Heart left ventricle (tissue), 13 donors: ENCODE measurements around the gene PRKN.

Experiments used
- POLR2A ChIP-seq, 2 donors: fragments of 450-650 bp; IDR thresholded peaks; one replicate each; pipeline ENCODE4 v1.6.1; 2017; ENCODE audit warnings: antibody characterized with exemption in 2 of 2, mild to moderate bottlenecking in 2 of 2, moderate library complexity in 2 of 2
- TF ChIP-seq, protein P1 (sequence below), 12 donors: fragments of 200-600 bp; sonication (generic) in 4 of 12; IDR thresholded peaks; one replicate each; pipeline versions ENCODE4 v1.5.0 to v1.8.0; 2018 to 2022; ENCODE audit warnings: antibody characterized with exemption in 12 of 12, mild to moderate bottlenecking in 5 of 12
- donor health status: ischemic (EF 13 %, LVEDD 7.1; RV severe dilation, severe dysfunction).
- donor health status: DM: no; HTN: yes; CAD: no.
- donor health status: DM: no; HTN: no; CAD: no.
- donor health status: ischemic (EF 25% LVEDD 6.9; RV normal size, moderate dysfunction).
- donor health status: ischemic (EF 25% LVEDD 5.7; RV mildly dilated, moderate dysfunction).
- donor health status: ischemic (EF 35%, LVEDD 5.7; RV mildly dilated, moderate dysfunction).
- donor health status: nonischemic (EF 11% LVEDD 7.7; RV severe dilation, severe dysfunction).
- donor health status: DM: yes; HTN: yes; CAD: no.
- donor health status: PGD.
- donor health status: ischemic (EF 29% LVEDD 5.4; RV normal size, mild dysfunction).
- donor health status: nonischemic (EF 23%, LVEDD 6.1; RV moderate dilation, normal function).

DNA sequence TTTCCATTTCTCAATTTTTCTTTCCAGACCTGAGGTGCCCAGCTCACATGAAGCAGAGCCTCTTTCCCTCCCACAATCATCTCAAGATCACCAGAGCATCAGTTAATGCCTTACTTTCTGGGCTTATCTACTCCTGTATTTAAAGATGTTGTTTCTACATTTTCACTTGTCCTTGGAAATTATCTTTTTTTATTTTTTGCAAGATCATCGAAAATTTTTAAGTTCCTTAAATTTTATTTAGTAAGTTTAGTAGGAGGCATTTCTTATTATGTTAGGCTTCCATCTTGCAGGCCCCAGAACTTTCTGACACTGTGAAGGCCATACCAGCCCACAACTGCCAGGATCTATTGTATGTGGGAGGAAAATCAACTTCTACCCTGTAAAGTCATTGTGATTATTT, 466.0 kb downstream of the PRKN start:
- no peak for TF ChIP-seq POLR2A (IDR thresholded peaks at IDR 0.05)
- TF ChIP-seq, protein P1, sequence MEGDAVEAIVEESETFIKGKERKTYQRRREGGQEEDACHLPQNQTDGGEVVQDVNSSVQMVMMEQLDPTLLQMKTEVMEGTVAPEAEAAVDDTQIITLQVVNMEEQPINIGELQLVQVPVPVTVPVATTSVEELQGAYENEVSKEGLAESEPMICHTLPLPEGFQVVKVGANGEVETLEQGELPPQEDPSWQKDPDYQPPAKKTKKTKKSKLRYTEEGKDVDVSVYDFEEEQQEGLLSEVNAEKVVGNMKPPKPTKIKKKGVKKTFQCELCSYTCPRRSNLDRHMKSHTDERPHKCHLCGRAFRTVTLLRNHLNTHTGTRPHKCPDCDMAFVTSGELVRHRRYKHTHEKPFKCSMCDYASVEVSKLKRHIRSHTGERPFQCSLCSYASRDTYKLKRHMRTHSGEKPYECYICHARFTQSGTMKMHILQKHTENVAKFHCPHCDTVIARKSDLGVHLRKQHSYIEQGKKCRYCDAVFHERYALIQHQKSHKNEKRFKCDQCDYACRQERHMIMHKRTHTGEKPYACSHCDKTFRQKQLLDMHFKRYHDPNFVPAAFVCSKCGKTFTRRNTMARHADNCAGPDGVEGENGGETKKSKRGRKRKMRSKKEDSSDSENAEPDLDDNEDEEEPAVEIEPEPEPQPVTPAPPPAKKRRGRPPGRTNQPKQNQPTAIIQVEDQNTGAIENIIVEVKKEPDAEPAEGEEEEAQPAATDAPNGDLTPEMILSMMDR (IDR thresholded peaks at IDR 0.05), result no peak
